GM12872 (cell line): Measurements from ENCODE around the gene SMTNL2.

Experiments used
- CTCF ChIP-seq: IDR thresholded peaks from 3 replicates; pipeline ENCODE4 v1.5.1; 2011; ENCODE audit warnings: low read depth, mild to moderate bottlenecking, low read length, moderate library complexity; ENCODE audit not compliant: insufficient read depth

SMTNL2 gene

GRCh38 chr17:4559139-4559791 lies 25.1 kb upstream of the SMTNL2 start:
- TF ChIP-seq CTCF = no peak

GRCh38 chr17:4559966-4560365 lies 24.4 kb upstream of the SMTNL2 start:
- no peak for TF ChIP-seq CTCF

- TF ChIP-seq CTCF = no peak
These were observed 23.9 kb upstream of the SMTNL2 start, which contains the start of gene GGT6 for GRCh38 chr17:4560421-4560820. TSS of gene GGT6 (minus strand) at chr17:4560577. CDS start at chr17:4560521, 56 bp downstream.

- 0 out of 3 replicates have a peak, but pooled peaks have one; percentile 2 for TF ChIP-seq CTCF
These were observed 23.5 kb upstream of the SMTNL2 start for GRCh38 chr17:4560837-4561256.

GRCh38 chr17:4562015-4562969 lies 22.0 kb upstream of the SMTNL2 start:
- TF ChIP-seq CTCF = no peak

- peak; percentile 88 for TF ChIP-seq CTCF
These were observed 18.9 kb upstream of the SMTNL2 start for GRCh38 chr17:4565209-4566141.
